Stimulated activated naive CD8-positive, alpha-beta T cell treated with anti-CD3 and anti-CD28 coated beads, Interleukin-15, Interleukin-2, amounts not matched to agents 100 ng/mL and 50 ng/mL, for 24 hours (primary cell): ENCODE measurements around the gene TNFSF12.
"Not testable (repeated sequence)": the region's sequence is repeated elsewhere in the genome, so short reads cannot be mapped to it uniquely, and the experiment has no call there.

Experiments used
- H3K27ac Mint-ChIP-seq: one replicate; pipeline ENCODE4 v1.8.0; 2021; ENCODE audit warnings: mild to moderate bottlenecking, mixed read lengths
- H3K27me3 Mint-ChIP-seq: one replicate; pipeline ENCODE4 v1.8.0; 2021; ENCODE audit warnings: mixed read lengths
- H3K36me3 Mint-ChIP-seq: one replicate; pipeline ENCODE4 v1.8.0; 2021; ENCODE audit warnings: low read depth, mixed read lengths
- H3K4me1 Mint-ChIP-seq: one replicate; pipeline ENCODE4 v1.8.0; 2021; ENCODE audit warnings: low read depth, mixed read lengths
- H3K4me3 Mint-ChIP-seq: one replicate; pipeline ENCODE4 v1.8.0; 2021; ENCODE audit warnings: mild to moderate bottlenecking, mixed read lengths
- H3K9me3 Mint-ChIP-seq: one replicate; pipeline ENCODE4 v1.8.0; 2021; ENCODE audit warnings: mixed read lengths

The TNFSF12 gene

GRCh38 chr17:7583253-7584109 is 34.6 kb downstream of the TNFSF12 start, which contains the start of gene MPDU1:
TSS of gene MPDU1 (plus strand) at chr17:7583852. CDS start at chr17:7583863, 11 bp downstream.
- Mint-ChIP-seq H3K27me3 (no peaks in the 10 kb centered on the region), H3K4me1 (peaks cover 69% of the 10 kb centered on the region), H3K4me3 (peak within 1 kb of the TSS; percentile 92), H3K36me3 (peaks cover 59% of the 10 kb centered on the region), H3K27ac (peak within 1 kb of the TSS; percentile 100), H3K9me3 (no peaks in the 10 kb centered on the region)

- Mint-ChIP-seq H3K9me3 (no peaks in the 10 kb centered on the region), H3K27me3 (no peaks in the 10 kb centered on the region), H3K36me3 (peaks cover 45% of the 10 kb centered on the region), H3K4me3 (no peak overlapping the region), H3K27ac (no peak overlapping the region), H3K4me1 (peaks cover 39% of the 10 kb centered on the region)
Measured at GRCh38 chr17:7586673-7587419, 38.0 kb downstream of the TNFSF12 start.

DNA sequence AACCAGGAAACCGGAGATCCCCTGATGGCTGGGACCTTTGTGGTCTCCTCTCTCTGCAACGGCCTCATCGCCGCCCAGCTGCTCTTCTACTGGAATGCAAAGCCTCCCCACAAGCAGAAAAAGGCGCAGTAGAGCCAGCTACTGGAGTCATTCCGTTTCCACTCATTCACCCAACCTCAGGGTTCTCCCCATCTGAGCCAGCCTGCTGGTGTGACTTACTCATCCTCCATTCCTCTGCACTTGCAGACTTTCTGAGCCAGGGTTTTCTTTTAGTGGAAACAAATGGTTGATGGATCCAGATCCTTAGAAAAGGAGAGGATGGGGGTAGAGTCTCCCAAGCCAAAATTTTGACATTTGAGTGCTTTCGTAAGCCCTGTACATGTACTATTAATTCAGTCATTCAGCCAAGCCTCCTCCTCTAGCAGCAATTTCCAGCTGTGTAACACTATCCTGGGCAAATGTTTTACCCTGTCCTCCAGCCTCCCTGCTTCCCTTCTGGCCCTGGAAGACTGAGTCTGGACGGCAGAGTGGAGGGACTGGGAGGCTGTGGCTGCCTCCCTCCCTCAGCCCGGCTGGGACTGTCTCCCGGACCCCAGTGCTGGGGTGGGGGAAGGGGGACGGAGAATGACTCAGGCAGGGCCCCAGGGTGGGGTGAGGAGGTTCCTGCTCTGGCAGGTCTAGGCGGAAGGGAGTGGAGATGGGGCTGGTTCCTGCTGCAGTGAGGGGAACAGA is 38.7 kb downstream of the TNFSF12 start:
- Mint-ChIP-seq H3K9me3 (no peaks in the 10 kb centered on the region), H3K4me3 (no peak overlapping the region), H3K27ac (no peak overlapping the region), H3K4me1 (peaks cover 31% of the 10 kb centered on the region), H3K36me3 (peaks cover 47% of the 10 kb centered on the region), H3K27me3 (no peaks in the 10 kb centered on the region)

DNA sequence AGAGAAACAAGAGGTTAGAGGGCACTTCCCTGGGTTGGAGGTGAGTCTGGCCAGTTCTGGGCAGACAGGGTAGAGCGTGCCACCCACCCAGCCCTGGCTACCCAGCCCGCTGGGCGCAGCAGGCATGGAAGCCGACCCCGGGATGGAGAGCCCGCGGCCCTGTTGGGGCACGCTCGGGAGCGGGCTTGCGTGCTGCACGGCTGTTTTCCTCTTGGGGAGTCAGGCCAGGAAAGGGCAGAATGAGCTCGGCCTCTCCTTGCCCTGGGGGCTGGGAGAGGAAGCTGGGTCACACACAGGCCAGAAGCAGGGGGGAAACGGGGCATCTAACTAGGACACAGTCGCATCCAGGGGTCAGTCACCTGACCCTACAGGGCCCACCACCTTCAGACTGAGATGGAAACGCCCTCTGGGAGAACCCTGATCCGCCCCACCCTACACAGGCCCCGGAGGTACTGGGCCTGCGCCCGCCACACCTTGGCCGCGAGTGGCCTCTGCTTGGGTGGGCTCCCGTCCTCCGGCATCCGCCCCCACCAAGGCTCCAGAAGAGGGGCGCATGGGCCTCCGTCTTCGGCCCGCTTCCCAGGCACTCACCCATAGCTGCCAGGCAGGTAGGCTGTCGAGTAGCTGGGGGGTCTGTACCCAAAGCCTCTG is 39.8 kb downstream of the TNFSF12 start:
- Mint-ChIP-seq H3K9me3 (no peaks in the 10 kb centered on the region), H3K4me1 (peaks cover 24% of the 10 kb centered on the region), H3K27ac (no peak overlapping the region), H3K36me3 (peaks cover 55% of the 10 kb centered on the region), H3K4me3 (no peak overlapping the region), H3K27me3 (no peaks in the 10 kb centered on the region)

DNA sequence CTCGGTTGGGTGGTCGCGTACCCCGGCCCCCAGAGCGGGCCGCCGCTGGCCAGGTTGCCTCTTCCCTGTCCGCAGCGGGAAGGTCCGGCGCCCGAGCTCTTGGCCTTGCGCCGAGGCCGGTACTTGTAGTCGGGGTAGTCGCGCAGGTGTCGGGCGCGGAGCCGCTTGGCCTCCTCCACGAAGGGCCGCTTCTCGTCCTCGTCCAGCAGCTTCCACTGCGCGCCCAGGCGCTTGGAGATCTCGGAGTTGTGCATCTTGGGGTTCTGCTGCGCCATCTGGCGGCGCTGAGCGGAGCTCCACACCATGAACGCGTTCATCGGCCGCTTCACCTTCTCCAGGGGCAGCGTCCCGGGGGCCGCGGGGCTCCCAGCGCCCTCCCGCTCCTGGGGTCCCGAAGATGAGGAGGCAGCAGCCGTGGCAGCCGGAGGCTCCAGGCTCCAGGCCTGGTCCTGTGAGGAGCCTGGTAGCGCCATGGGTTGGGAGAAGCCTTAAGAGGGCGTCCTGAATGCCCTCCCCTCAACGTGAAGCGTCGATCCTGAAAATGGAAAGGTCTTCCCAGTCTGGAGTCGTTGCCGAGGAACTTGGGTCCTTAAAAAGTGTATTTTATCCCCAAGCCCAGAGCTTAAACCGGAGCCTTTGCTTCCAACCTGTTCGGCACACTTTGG is 40.5 kb downstream of the TNFSF12 start:
- Mint-ChIP-seq H3K9me3 (no peaks in the 10 kb centered on the region), H3K4me1 (peaks cover 18% of the 10 kb centered on the region), H3K27ac (no peak overlapping the region), H3K4me3 (no peak overlapping the region), H3K27me3 (no peaks in the 10 kb centered on the region), H3K36me3 (peaks cover 58% of the 10 kb centered on the region)

DNA sequence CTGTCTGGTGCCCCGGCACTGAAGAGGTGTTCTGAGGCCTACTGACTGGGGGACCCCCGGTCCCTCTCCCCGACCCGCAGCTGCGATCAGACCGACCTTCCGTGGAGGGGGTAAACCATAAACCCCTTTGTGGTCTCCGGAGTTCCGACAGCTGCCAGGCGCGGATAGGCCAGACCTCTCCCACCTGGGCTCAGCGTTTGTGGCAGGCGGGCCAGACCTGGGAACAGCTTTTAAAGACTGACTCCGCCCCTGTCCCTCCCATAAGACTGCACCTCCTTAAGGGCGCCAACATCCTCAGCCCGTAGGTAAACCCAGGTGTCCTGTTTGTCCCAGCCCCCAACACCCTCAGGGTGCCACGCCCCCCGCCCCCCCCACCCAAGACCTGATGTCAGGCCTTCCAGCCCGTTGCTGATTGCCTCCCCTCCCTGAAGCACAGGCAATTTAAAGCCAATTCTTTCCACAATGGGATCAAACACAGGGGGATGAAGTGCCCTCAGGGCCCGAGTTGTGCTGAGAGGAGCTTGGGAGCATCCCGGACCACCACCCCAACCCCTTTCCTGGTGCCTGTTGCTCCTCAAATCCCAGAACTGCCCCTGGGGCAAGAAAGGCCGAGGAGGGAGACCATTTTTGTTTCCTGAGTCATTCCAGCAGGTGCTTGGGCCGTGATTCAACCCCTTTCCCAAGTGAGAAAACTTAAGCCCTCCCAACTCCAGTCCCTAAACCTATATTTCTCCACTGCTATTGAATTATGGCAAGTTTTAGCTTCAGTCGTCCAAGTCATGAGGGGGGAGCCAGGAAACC is 41.2 kb downstream of the TNFSF12 start, which contains the start of gene SOX15:
Gene SOX15, minus strand, starts transcription at position 204 of the 801 bp plus-strand sequence. CDS start 418 bp downstream, outside the sequence.
- peaks cover 56% of the 10 kb centered on the region for H3K36me3 Mint-ChIP-seq
- H3K27me3 Mint-ChIP-seq, result no peaks in the 10 kb centered on the region
- no peak within 1 kb of the TSS for H3K4me3 Mint-ChIP-seq
- H3K9me3 Mint-ChIP-seq, result no peaks in the 10 kb centered on the region
- peaks cover 10% of the 10 kb centered on the region for H3K4me1 Mint-ChIP-seq
- no peak within 1 kb of the TSS for H3K27ac Mint-ChIP-seq

DNA sequence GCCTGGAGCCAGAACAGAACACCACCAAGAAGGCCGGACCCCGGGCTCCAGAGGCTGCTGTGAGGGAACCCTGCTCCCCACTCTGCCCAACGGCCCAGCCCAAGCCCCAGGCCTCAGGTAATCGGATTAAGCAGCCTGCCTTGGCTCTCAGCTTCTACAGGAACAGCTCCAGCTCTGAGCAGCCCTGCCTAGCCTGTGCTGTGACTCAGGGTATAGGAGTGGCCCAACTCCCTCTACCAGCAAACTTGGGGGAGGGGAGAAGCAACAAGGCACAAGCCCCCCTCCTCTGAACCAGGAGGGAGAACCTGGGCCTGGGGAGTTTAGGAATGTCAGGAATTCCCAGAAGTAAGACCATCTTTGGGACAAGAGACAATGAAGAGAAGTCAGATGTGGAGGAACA is 41.9 kb downstream of the TNFSF12 start:
- Mint-ChIP-seq H3K36me3 (peaks cover 61% of the 10 kb centered on the region), H3K27me3 (no peaks in the 10 kb centered on the region), H3K4me3 (no peak overlapping the region), H3K4me1 (peaks cover 6% of the 10 kb centered on the region), H3K27ac (no peak overlapping the region), H3K9me3 (no peaks in the 10 kb centered on the region)

DNA sequence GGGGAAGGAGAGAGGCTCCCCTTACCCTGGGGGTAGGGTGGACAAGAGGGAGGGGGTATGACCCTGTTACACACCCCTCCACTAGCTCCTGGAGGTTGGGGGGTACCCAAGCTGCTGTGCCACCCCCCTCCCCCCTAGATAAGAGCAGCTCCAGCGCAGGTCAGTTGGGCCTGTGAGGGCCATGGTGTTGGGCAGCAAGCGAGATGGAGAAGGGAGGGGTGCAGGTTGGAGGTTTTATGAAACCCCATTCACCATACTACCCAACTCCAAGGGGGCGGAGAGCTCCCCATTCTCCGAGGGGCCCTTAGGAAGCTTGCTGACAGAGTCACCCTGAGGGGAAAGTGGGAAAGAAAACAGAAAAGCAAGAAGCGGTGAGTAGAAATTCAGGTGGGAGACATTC is 42.7 kb downstream of the TNFSF12 start:
- Mint-ChIP-seq H3K27me3 (no peaks in the 10 kb centered on the region), H3K4me1 (peaks cover 3% of the 10 kb centered on the region), H3K9me3 (no peaks in the 10 kb centered on the region), H3K4me3 (no peak overlapping the region), H3K27ac (peak overlapping the region; percentile 34), H3K36me3 (peaks cover 64% of the 10 kb centered on the region)

DNA sequence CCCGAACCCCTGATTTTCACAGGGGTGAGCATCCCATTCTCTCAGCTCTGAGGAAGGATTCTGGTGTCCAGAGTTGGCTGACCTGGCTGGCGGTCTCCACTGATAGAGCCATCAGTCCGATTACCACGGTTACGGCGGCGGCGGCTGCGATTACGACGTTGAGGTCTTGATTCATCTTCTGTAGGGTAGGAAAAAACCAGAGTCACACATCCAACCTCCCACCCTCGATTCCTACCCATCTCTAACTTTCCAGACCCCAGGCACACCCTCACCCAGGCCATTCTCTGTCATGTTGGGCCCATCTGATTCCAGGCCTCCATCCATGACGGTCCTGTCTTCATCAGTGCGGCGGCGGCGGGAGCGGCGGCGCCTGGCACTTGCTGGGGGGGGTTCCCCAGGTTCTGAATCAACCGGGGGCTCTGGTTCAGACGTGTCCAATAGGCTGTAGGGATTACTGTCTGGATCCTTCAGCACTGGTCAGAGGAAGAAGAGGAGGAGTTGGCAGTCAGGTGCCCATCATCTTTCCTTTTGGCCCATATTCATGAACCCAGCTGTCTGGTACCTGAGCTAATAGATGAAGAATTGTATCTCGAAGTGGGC is 43.7 kb downstream of the TNFSF12 start:
- peaks cover 3% of the 10 kb centered on the region for H3K4me1 Mint-ChIP-seq
- no peak overlapping the region for H3K27ac Mint-ChIP-seq
- H3K4me3 Mint-ChIP-seq, result no peak overlapping the region
- H3K27me3 Mint-ChIP-seq, result no peaks in the 10 kb centered on the region
- peaks cover 62% of the 10 kb centered on the region for H3K36me3 Mint-ChIP-seq
- H3K9me3 Mint-ChIP-seq, result no peaks in the 10 kb centered on the region

DNA sequence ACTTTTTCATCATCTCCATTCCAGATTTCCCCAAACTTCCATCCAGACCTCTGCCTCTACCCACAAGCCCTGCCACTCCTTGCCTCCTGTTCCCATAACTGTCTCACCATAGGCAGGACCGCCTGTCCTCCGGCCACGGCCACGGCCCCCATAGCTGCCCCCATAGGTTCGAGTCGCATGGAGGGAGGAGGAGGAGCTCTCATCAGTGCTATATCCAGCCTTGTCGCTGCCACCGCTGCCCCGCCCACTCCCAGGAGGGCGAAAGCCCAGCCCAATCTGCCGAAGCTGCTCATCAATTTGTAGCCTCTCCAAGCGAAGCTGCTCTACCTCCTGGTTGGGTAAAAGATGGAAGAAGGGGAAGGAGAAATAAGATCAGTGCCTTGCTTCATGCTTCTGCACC is 44.4 kb downstream of the TNFSF12 start:
- Mint-ChIP-seq H3K9me3 (no peaks in the 10 kb centered on the region), H3K4me1 (peaks cover 3% of the 10 kb centered on the region), H3K4me3 (no peak overlapping the region), H3K27ac (no peak overlapping the region), H3K27me3 (no peaks in the 10 kb centered on the region), H3K36me3 (peaks cover 58% of the 10 kb centered on the region)

GRCh38 chr17:7597561-7597960 is 48.7 kb downstream of the TNFSF12 start:
- H3K36me3 Mint-ChIP-seq, result peaks cover 60% of the 10 kb centered on the region
- H3K4me1 Mint-ChIP-seq, H3K4me3 Mint-ChIP-seq, H3K27me3 Mint-ChIP-seq, H3K27ac Mint-ChIP-seq, H3K9me3 Mint-ChIP-seq: not testable (repeated sequence)

DNA sequence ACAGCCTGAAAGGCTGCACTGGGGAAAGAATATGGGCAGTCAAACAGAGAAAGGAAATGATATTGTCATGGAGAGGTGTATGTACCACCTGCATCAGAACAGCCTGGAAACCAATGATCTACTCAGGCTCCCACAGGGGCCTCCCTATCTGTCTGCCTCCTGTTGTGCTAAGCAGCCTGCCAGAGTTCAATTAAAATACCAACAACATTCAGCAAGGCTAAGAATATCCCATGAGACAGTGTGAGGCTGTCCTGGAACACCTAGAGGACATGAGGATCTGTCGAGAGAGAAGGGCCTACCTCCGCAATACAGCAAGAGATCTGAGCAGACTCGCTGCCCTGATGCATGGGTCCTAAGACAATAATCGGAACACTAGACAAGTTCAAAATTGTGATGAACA is 57.4 kb downstream of the TNFSF12 start:
- H3K9me3 Mint-ChIP-seq, result no peaks in the 10 kb centered on the region
- H3K4me1 Mint-ChIP-seq, result peaks cover 14% of the 10 kb centered on the region
- H3K4me3 Mint-ChIP-seq, result no peak overlapping the region
- H3K36me3 Mint-ChIP-seq, result peaks cover 54% of the 10 kb centered on the region
- H3K27me3 Mint-ChIP-seq, result no peaks in the 10 kb centered on the region
- no peak overlapping the region for H3K27ac Mint-ChIP-seq
